HepG2 (cell line): ENCODE measurements around the gene FAM114A1. TPM values are rescaled to one million over a fixed set of nuclear protein-coding genes. Genes with fewer than 3 reads are reported as not detected.

Experiments used
- ATF5 ChIP-seq: sonication (generic); formaldehyde crosslinking; IDR thresholded peaks from 2 replicates; pipeline ENCODE4 v1.4.0; 2020; ENCODE audit warnings: mild to moderate bottlenecking, low read depth, missing genetic modification reagents
- BORCS8-MEF2B ChIP-seq: sonication (generic); formaldehyde crosslinking; IDR thresholded peaks from 2 replicates; pipeline ENCODE4 v1.8.0; 2022; ENCODE audit warnings: mild to moderate bottlenecking, missing genetic modification reagents
- CREM ChIP-seq, 2 experiments: sonication (generic) in 1 of 2; formaldehyde crosslinking in 1 of 2; IDR thresholded peaks; 2 replicates each; pipeline versions ENCODE4 v1.4.0 to v1.6.1; 2016 to 2020; ENCODE audit warnings: antibody characterized with exemption in 1 of 2, mild to moderate bottlenecking in 1 of 2, missing genetic modification reagents in 1 of 2
- HHEX ChIP-seq: IDR thresholded peaks from 2 replicates; pipeline ENCODE4 v1.6.1; 2016; ENCODE audit warnings: control low read depth
- HOXA3 ChIP-seq: sonication (generic); formaldehyde crosslinking; IDR thresholded peaks from 2 replicates; pipeline ENCODE4 v1.5.0; 2020; ENCODE audit warnings: missing genetic modification reagents
- MAX ChIP-seq: IDR thresholded peaks from 2 replicates; pipeline ENCODE4 v1.6.1; 2012; ENCODE audit warnings: inconsistent platforms
- NFKBIZ ChIP-seq: IDR thresholded peaks from 2 replicates; pipeline ENCODE4 v1.6.1; 2018; ENCODE audit warnings: missing genetic modification reagents, missing compliant biosample characterization
- NR2C2 ChIP-seq: sonication (generic); formaldehyde crosslinking; IDR thresholded peaks from 2 replicates; pipeline ENCODE4 v1.4.0; 2020; ENCODE audit warnings: missing genetic modification reagents, mild to moderate bottlenecking, moderate library complexity, borderline replicate concordance
- POGZ ChIP-seq: sonication (generic); formaldehyde crosslinking; IDR thresholded peaks from 2 replicates; pipeline ENCODE4 v1.4.0; 2020; ENCODE audit warnings: mild to moderate bottlenecking, missing genetic modification reagents
- REL ChIP-seq: sonication (generic); formaldehyde crosslinking; conservative IDR thresholded peaks from 2 replicates; pipeline ENCODE4 v1.8.0; 2022; ENCODE audit warnings: mild to moderate bottlenecking, missing genetic modification reagents, moderate library complexity
- RELA ChIP-seq: sonication (generic); formaldehyde crosslinking; IDR thresholded peaks from 2 replicates; pipeline ENCODE4 v1.4.0; 2020; ENCODE audit warnings: missing genetic modification reagents
- ZNF101 ChIP-seq: sonication (generic); formaldehyde crosslinking; IDR thresholded peaks from 2 replicates; pipeline ENCODE4 v1.4.0; 2020; ENCODE audit warnings: mild to moderate bottlenecking, low read depth, missing genetic modification reagents, borderline replicate concordance
- ZNF18 ChIP-seq: sonication (generic); formaldehyde crosslinking; IDR thresholded peaks from 2 replicates; pipeline ENCODE4 v1.8.0; 2022; ENCODE audit warnings: mild to moderate bottlenecking, missing genetic modification reagents; ENCODE audit not compliant: insufficient replicate concordance
- ZNF264 ChIP-seq: sonication (generic); formaldehyde crosslinking; IDR thresholded peaks from 2 replicates; pipeline ENCODE4 v1.4.0; 2020; ENCODE audit warnings: missing genetic modification reagents
- ZNF335 ChIP-seq: sonication (generic); formaldehyde crosslinking; IDR thresholded peaks from 2 replicates; pipeline ENCODE4 v1.4.0; 2020; ENCODE audit warnings: missing genetic modification reagents
- ZNF430 ChIP-seq: sonication (generic); formaldehyde crosslinking; IDR thresholded peaks from 2 replicates; pipeline ENCODE4 v1.9.0; 2021; ENCODE audit warnings: mild to moderate bottlenecking, missing genetic modification reagents
- ZNF510 ChIP-seq: sonication (generic); formaldehyde crosslinking; IDR thresholded peaks from 2 replicates; pipeline ENCODE4 v1.4.0; 2020; ENCODE audit warnings: low read depth, mild to moderate bottlenecking, missing genetic modification reagents
- ZNF558 ChIP-seq: sonication (generic); formaldehyde crosslinking; IDR thresholded peaks from 2 replicates; pipeline ENCODE4 v1.9.0; 2022; ENCODE audit warnings: mild to moderate bottlenecking, missing genetic modification reagents, borderline replicate concordance
- ZNF83 ChIP-seq: sonication (generic); formaldehyde crosslinking; IDR thresholded peaks from 2 replicates; pipeline ENCODE4 v1.4.0; 2020; ENCODE audit warnings: missing genetic modification reagents, mild to moderate bottlenecking, borderline replicate concordance
- polyA plus RNA-seq, 8 experiments: library from polyadenylated mRNA; depleted of rRNA in 3 of 8; stranded (reverse) in 7 of 8; unstranded in 1 of 8; fragments of >200 nt; fragmentation: Illumina TruSeq in 4 of 8; extraction: Trizol in 4 of 8; gene quantifications; 2 replicates each; pipeline versions ENCODE4 v1.2.1 to v1.2.3, GENCODE V29; 2011 to 2016; ENCODE audit warnings: low read depth in 4 of 8, missing spikeins in 1 of 8, mixed read lengths in 1 of 8; ENCODE audit not compliant: insufficient read depth in 1 of 8
- total RNA-seq, 5 experiments: library from RNA; depleted of rRNA; stranded (reverse); fragments of >200 nt; fragmentation: Illumina TruSeq; extraction: Trizol; gene quantifications; 2 replicates each; pipeline ENCODE4 v1.2.3, GENCODE V29; 2016; ENCODE audit warnings: low read depth in 1 of 5
- TF ChIP-seq, protein P1 (sequence below): sonication (generic); formaldehyde crosslinking; IDR thresholded peaks from 2 replicates; pipeline ENCODE4 v1.4.0; 2020; ENCODE audit warnings: missing genetic modification reagents
- TF ChIP-seq, protein P2 (sequence below): IDR thresholded peaks from 2 replicates; pipeline ENCODE4 v1.6.1; 2018; ENCODE audit warnings: missing genetic modification reagents, mild to moderate bottlenecking, missing compliant biosample characterization
- TF ChIP-seq, protein P3 (sequence below): sonication (generic); formaldehyde crosslinking; IDR thresholded peaks from 2 replicates; pipeline ENCODE4 v1.8.1; 2023; ENCODE audit warnings: mild to moderate bottlenecking, inconsistent platforms, moderate library complexity, missing genetic modification reagents, borderline replicate concordance

FAM114A1 gene
- total and polyA plus RNA-seq, 2 of the 13 experiments (the other 11 are each of a cell fraction or from before 2014, with no cell fraction given) = 61.0 to 76.9 TPM

DNA sequence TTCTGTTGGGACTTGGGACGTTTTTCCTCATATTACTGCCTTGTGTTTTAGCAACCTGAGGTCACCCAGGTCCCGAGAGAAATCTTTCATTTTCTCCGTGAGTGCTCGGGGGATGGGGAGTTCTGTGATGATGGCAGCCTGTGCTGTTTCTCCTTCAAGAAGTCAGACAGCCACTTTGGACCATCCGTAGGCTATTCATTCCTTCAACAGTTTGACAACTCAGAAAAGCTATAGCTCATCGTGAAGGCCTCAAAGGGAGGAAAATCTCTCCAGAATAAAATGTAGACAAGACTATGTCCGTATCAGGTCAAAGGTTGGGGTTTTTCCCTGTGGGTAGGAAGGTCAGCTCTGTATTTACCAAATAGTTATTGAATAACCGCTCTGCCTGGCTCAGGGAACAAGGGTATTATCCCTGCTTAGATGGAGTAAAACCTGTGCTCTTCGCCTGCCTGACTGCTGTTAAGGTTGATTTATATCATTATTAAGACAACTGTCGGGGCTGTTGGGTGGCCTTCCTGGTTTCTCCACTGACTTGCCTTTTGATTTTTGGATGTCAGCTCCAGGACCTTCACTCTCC is 36.6 kb downstream of the FAM114A1 start (continued):
- TF ChIP-seq, protein P1, sequence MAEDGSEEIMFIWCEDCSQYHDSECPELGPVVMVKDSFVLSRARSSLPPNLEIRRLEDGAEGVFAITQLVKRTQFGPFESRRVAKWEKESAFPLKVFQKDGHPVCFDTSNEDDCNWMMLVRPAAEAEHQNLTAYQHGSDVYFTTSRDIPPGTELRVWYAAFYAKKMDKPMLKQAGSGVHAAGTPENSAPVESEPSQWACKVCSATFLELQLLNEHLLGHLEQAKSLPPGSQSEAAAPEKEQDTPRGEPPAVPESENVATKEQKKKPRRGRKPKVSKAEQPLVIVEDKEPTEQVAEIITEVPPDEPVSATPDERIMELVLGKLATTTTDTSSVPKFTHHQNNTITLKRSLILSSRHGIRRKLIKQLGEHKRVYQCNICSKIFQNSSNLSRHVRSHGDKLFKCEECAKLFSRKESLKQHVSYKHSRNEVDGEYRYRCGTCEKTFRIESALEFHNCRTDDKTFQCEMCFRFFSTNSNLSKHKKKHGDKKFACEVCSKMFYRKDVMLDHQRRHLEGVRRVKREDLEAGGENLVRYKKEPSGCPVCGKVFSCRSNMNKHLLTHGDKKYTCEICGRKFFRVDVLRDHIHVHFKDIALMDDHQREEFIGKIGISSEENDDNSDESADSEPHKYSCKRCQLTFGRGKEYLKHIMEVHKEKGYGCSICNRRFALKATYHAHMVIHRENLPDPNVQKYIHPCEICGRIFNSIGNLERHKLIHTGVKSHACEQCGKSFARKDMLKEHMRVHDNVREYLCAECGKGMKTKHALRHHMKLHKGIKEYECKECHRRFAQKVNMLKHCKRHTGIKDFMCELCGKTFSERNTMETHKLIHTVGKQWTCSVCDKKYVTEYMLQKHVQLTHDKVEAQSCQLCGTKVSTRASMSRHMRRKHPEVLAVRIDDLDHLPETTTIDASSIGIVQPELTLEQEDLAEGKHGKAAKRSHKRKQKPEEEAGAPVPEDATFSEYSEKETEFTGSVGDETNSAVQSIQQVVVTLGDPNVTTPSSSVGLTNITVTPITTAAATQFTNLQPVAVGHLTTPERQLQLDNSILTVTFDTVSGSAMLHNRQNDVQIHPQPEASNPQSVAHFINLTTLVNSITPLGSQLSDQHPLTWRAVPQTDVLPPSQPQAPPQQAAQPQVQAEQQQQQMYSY (CRISPR knock-in tag) = no peak
- no peak for TF ChIP-seq ZNF101
- no peak for TF ChIP-seq ZNF510 (CRISPR knock-in tag)
- no peak; the same call in 1 of the 2 replicates for TF ChIP-seq POGZ
- peak; percentile 43; the same call in 1 of the 2 replicates for TF ChIP-seq CREM (IDR thresholded peaks at IDR 0.05)
- TF ChIP-seq CREM (CRISPR knock-in tag; IDR thresholded peaks at IDR 0.05) = no peak
- TF ChIP-seq NFKBIZ (CRISPR knock-in tag) = peak; percentile 65
- no peak for TF ChIP-seq ZNF18 (CRISPR knock-in tag)
- TF ChIP-seq HOXA3 = peak; percentile 36; the same call in 1 of the 2 replicates
- no peak for TF ChIP-seq ZNF430 (CRISPR knock-in tag)
- peak; percentile 88 for TF ChIP-seq NR2C2 (CRISPR knock-in tag)
- no peak for TF ChIP-seq REL (CRISPR knock-in tag)
- TF ChIP-seq HHEX (CRISPR knock-in tag) = no peak
- no peak; the same call in 1 of the 2 replicates for TF ChIP-seq MAX
- TF ChIP-seq, protein P2, sequence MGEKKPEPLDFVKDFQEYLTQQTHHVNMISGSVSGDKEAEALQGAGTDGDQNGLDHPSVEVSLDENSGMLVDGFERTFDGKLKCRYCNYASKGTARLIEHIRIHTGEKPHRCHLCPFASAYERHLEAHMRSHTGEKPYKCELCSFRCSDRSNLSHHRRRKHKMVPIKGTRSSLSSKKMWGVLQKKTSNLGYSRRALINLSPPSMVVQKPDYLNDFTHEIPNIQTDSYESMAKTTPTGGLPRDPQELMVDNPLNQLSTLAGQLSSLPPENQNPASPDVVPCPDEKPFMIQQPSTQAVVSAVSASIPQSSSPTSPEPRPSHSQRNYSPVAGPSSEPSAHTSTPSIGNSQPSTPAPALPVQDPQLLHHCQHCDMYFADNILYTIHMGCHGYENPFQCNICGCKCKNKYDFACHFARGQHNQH (CRISPR knock-in tag) = no peak
- no peak for TF ChIP-seq ZNF83 (CRISPR knock-in tag)
- TF ChIP-seq, protein P3, sequence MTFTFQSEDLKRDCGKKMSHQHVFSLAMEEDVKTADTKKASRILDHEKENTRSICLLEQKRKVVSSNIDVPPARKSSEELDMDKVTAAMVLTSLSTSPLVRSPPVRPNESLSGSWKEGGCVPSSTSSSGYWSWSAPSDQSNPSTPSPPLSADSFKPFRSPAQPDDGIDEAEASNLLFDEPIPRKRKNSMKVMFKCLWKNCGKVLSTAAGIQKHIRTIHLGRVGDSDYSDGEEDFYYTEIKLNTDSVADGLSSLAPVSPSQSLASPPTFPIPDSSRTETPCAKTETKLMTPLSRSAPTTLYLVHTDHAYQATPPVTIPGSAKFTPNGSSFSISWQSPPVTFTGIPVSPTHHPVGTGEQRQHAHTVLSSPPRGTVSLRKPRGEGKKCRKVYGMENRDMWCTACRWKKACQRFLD (CRISPR knock-in tag) = no peak
- TF ChIP-seq ZNF335 = no peak
- TF ChIP-seq ZNF264 = no peak
- TF ChIP-seq RELA (CRISPR knock-in tag) = no peak
- no peak for TF ChIP-seq BORCS8-MEF2B (CRISPR knock-in tag)
- no peak for TF ChIP-seq ATF5 (CRISPR knock-in tag)
- no peak for TF ChIP-seq ZNF558 (CRISPR knock-in tag)
